ENCODE measurements around the gene THEM5.
A peak's percentile ranks its signal among the peaks of the same experiment; 100 is the strongest.

The THEM5 gene

DNA sequence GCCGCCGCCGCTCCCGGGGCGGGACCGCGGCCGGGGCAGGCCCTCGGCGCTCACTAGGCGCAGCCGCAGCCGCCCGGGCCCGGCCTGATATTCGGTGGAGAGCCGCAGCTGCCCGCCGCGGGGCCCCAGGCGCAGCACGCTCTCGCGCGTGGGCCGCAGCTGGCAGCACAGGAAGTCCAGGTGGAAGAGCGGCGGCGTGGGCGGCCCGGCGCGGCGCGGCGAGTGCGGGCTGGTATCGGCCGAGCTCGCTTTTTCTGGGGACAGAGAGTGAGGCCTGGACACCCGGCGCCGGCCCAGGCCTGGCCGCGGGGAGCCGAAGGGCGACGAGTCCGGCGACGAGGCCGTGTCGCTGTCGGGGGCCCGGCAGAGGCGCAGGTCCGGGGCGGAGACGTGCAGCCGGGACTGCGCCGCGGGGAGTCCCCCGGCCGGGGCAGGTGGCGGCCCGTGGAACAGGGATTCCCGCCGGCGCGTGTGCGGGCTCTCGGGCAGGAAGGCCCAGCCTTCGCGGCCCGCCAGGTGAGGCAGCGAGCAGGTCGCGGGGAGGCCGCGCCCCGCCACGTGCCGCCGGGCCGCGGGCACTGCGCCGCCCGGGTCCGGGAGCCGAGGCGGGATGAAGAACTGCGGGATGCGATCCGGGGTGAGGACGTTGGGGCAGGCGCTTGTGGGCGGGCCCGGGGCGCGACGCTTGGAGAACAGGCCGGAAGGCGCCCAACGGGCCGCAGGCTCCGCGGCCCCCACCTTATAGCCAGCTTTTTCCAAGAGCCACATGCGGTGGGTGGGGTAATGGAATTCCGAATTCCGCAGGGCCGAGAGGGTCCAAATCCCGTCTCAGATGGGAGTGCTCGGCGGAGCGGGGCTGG is 15.1 kb downstream of the THEM5 start:
- DNase-seq: no peak

DNA sequence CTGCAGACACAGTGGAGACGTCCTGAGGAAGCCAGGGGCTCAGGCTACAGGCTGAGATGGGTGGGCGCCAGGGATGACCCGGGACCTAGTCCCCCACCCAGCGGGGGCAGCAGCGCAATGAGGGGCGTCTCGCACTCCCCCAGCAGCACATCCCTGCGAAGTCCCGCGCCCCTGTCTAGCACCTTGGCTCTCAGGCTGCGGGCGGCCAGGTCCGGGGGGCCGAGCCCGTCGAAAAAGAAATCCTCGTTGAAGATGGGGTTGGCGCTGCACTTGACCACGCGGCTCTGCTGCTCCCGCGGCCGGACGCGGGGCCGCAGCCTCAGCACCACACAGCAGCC is 15.7 kb downstream of the THEM5 start:
- DNase-seq: no peak

DNA sequence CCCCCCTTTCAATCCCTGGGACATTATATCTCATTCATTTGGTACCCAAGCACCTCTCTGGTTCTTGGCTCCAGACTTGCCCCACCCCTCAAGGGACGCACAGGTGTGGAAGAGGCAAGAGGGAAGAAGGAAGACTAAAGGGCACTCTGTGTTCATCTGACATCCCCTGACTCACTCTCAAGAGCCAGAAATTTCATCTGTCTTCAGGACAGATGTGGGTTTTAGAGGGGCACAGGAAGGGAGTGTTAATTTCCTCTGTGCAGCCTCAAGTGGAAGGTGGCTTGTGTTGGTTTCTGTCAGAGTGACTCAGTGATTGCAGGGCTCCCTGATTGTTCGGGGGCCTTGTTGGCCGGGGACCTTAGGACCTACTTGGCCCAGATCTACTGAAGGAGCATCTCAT is 16.3 kb downstream of the THEM5 start:
- DNase-seq: no peak

DNA sequence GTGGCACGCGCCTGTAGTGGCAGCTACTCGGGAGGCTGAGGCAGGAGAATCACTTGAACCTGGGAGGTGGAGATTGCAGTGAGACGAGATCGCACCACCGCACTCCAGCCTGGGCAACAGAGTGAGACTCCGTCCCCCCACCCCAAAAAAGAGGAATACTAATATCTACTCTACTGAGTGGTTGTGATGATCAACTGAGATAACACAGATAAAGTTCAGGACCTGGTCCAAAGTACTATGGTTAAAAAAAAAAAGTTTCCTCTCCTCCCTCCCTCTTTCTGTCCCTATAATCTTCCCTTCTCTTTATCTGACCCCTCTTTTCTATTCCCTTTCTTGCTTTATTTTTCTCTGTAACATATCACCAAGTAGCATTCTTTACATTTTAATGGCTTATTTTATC is 17.9 kb downstream of the THEM5 start:
- DNase-seq: no peak

DNA sequence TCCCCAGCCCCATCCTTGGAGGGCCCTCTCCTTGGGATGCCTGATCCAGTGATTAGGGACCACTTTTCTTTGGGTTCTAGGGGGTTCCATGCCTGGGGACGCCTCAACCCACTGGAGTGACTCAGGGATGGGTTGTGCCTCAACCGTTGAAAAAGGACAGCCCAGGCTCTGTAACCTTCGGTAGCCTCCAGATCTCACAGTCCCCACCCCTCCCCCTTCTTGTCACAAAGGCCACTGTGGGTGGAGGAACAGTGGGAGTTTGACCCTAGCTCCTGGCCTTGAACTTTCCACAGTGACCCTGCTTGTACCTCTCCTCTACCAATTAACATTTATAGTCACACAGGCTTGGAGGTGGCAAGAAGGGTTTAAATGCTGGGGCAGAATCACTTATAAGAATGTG is 19.3 kb downstream of the THEM5 start:
- DNase-seq: no peak

DNA sequence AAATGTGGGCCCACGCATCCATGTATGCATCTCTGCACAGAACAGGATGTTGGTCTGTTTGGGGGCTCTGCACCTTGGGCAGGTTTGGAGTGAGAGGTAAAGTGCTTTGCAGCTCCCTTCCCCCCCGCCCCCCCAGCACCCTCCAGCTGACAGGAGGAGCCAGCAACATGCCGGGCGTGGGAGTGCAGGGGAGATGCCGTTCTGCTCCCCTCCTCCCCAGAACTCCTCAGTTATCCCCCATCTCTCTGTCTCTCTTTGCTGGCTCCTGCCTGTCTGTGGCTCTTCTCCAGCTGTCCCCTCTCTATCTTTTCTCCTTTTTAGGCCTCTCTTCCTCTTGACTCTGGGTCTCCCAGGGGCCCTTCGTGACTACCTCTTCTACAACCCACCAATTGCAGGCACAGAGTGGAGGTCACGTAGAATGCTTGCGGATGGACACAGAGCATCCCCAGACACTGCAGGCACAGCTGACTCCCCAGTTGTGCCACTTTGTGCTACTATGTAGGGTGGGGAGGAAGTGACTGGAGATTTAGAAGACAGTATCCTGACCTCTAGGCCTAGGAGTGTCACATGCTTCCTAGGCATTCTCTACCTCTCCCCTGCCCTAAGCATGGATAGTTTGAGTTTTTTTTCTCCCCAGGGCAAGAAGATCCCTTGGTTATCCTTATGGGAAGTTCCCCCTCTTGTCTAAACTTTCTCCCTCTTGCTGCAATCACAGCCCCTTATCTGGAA is 20.2 kb downstream of the THEM5 start:
- DNase-seq: no peak

DNA sequence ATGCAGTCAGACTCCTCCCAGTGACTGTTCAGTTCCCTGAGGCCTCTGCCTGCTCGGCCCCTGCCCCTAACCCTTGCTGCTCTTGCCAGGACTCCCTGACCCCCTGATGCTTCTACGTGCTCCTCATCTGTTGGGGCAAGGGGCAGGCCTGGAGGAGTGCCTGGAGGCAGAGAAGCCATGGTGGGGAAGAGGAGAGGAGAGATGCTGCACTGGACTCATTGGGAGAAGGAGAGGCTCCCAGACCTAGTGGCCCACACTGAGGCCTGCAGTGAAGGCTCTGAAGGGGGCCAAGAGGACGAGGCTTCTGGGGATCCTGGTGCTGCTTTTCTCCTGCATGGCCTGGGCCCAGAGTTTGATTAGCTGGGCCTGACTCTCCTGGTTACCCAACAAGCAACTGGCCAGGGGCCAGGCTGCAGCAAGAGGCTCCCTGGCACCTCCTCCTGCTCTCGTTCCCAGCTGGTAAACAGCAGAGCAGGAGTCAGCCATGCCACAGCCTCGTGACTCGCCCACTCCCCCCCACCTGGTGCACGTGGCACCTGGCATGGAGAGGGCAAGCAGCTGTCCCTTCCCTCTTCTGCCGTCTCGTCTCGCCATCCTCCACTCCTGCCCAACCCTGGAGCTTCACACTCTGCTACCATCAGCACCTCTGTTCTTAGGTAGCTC is 21.1 kb downstream of the THEM5 start:
- peak; percentile 59 to 76 for DNase-seq

DNA sequence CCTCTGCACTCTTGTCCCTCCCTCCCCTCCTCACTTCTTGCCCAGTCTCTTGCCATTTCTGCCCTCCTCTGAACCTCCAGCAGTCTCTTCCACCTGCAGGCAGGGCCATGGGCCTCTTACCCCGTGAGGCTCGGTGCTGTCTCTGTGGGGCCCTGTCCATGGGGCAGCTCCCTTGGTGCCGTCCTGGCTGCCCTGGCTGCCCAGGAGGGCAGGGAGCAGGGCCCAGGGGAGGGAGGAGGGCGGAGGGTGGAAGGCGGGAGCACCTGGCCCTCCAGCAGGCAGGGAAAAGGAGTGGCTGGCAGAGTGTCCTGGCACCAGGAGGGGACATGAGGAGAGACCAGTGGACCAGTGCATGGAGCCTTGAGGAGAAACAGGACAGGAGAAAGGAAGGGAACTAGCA is 21.9 kb downstream of the THEM5 start, which contains the start of gene RORC:
TSS of gene RORC (minus strand) at position 198 of the 400 bp plus-strand sequence. CDS start at position 160, 38 bp downstream.
- no peak for DNase-seq

DNA sequence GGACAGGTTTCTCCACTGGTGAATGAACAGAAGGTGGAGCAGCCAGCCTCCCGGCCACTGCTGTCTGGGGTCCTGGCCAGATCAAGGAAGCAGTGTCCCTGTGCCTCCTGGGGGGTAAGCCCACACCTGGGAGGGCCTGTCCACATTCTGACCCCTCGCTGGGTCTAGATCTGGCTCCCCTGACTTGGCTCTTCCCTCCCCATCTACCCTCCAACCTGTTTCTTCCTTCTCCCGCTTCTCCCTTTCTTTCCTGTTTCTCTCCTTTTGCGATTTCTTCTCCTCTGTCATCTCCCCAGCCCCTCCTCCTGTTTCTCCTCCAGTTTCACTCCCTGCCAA is 22.3 kb downstream of the THEM5 start:
- DNase-seq: no peak

DNA sequence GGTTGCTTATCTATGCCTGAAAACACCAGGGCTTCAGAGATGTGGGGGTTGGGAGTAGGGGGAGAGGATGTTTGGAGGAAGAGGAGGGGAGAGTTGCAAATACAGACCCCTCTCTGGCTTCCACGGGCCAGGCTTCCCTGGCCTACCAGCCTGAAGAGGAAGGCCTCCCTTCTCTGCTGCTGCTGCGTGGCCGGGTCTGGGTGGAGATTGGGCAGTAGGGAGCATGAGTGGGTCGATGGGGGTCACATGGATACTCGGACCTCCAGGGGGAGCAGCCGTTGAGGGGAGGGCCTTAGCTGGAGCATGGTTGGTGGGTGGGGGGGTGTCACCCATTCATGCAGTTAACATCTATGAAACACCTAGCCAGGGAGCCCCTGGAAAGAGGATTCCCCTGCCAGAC is 23.5 kb downstream of the THEM5 start:
- DNase-seq: no peak

DNA sequence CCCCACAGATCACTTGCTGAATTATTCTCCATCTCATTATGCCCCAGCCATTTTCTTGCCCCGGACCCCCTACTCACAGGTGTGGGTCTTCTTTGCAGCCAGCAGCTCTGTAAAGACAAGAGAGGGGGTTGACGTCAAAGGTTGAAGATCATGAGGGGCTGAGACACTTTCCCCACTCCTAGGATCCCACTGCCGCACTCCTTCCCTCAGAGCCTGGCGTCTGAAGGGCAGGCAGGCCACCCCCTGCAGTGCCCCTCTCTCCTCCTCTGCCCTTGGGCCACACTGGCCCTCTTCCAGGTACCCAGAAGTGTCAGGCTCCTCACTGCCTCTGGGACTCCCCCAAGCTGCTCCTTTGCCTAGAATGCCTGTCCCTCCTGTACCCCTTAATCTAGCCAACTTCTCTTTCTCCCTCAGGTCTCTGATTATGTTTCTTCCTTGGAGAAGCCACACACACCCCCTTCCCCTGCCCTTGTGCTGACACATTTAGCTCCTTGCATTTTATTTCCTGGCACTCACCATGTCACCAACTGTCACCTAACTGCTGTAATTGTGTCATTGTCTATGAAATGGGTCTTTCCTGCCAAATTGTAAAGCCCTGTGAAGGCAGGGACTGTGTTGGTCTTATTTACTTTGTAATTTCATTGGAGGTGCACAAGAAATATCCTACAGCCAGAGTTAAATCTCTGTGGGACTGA is 24.0 kb downstream of the THEM5 start:
- DNase-seq: peak in 1 of 2 experiments; percentile 19

DNA sequence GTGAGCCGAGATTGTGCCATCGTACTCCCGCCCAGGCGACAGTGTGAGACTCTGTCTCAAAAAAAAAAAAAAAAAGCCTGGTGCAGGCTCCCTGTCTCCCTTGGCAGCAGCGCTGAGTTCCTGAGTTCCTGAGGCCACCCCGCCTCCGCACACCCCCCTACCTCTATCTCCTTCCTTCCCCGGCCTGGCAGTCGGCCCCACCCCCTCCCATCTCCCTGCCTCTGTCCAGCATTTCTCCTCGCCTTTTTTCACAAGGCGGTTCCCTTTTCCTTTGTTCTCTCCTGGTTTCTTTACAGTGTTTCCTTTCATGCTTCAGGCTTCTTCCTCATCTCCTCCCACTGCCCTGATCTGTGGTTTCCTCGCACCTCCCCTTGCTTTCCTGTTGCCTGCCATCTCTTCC is 24.6 kb downstream of the THEM5 start:
- no peak for DNase-seq

DNA sequence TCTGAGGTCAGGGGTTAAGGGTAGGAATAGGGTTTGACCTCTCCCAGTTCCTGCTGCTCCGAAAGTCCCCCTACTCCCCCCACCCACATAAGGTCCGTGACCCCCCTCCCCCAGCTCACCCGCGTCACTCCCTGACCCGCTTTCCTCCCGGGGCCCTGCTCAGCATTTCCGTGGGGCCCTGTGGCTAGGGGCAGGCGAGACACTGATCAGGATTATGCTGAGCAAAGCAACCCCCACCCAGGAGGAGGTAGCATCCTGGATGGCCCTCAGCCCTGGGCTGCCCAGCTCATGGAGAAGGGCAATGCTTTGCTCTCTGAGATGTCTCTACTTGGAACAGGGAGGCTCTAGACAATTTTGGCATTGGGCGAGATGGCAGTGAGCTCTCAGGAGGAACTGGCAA is 25.7 kb downstream of the THEM5 start:
- DNase-seq: no peak

DNA sequence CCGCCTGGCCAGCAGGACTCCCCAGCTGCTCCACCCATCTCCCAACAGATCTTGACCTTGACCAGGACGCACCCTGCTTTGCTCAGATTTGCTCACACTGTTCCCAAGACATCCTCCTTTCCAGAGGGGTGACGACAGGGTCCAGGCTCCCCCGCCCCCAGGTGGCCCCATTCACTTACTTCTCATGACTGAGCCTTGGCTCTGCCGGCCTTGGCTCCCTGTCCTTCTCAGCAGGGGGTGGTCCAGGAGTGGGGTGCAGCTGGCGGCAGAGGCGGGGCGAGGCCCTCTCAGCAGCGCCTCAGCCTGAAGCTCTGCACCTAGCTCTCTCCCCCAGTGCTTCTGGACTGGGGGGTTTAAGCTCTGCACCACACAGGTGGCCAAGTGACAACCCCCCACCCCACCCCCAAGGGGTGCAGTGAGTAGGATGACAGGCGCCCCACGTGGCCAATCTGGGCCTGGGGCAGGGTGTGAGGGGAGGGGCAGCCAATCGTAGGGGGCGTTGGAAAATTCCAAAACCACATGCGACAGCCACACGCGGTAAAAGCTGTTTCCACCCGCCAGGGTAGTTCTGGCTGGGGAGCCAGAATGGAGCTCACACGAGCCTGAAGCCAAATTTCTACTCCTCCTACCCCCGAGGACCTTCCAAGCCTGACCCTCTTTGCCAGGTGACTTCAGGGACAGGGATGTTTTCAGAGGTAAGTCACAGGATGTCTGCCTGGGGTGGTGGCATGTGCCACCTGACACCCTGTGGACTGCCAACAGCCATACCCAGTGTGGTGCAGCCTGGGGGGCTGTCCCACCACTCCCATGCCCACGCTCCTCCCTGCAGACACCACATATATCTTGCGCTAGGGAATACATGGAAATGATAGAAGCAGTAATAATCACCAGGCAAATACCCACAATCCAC is 27.5 kb downstream of the THEM5 start:
- DNase-seq: no peak

DNA sequence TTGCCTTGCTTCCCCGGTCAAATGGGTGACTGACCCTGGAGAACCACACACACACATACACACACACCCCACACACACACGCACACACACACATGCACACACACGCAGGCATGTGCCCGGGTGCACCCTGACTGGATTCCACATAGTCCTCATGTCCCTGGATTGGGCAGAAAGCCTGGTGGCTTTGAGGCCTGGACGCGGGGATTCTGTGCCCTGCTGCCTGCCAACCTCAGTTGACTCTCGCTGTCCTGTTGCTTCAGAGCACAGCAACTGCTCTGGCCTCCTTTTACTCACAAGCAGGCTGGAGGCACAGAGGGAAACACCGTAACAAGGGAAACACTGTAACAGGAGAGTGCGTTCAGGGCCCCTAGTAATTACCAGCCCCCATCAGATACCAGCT is 28.3 kb downstream of the THEM5 start:
- DNase-seq: no peak

DNA sequence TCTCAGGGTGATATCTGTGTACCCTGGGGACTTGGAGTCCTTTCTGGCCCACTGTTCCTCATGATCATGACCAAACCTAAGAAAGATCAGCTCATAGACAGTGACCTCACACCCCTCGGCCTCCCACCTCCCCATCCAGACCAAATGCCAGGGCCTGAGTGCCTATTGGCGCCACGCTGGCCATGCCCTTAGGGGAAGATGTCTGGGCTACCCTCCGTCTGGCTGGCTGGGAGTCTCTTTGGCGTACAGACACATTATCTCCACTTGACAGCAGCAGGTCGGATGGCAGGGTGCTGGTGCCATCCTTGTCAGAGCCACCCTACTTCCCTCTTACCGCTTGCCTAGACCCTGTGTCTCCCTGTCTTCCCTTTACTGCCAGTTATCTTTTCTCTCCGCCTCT is 30.3 kb downstream of the THEM5 start:
- no peak for DNase-seq

DNA sequence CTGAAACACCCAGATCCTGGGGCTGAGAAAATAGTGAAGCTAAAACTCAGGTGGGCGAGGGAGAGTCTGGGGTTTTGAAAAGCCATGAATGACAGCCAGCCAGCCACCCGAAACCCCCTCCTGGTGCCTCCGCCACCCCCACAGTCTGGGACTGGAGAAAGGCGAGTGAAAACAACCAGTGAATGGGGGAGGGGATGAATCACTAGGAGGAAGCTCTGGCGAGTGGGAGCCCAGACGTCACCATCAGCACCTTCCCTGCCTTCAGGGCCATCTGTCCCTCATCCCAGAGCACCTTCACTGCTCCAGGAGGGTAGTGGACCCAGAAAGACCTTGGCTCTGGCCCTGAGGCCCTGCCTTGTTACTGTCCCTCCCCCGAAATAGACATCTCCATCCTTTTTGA is 31.1 kb downstream of the THEM5 start:
- DNase-seq: no peak

DNA sequence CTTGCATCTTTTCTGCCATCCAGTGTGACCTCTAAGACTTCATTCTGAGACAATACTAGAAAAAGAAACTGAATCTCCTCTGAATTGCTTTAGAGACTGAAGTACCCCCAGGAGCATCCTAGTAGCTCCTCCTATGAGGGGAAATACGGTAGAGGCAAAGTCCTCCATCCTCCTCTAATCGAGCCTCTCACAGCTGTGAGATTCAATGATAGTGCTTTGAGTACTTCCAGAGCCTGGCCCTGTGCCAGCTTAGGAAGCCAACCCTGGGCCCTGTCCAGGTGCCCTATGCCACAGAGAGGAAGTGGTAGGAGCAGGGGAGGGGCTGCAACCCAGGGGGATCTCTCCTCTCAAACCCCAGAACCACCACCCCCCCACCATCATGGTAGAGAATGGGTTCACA is 32.6 kb downstream of the THEM5 start:
- DNase-seq: no peak

DNA sequence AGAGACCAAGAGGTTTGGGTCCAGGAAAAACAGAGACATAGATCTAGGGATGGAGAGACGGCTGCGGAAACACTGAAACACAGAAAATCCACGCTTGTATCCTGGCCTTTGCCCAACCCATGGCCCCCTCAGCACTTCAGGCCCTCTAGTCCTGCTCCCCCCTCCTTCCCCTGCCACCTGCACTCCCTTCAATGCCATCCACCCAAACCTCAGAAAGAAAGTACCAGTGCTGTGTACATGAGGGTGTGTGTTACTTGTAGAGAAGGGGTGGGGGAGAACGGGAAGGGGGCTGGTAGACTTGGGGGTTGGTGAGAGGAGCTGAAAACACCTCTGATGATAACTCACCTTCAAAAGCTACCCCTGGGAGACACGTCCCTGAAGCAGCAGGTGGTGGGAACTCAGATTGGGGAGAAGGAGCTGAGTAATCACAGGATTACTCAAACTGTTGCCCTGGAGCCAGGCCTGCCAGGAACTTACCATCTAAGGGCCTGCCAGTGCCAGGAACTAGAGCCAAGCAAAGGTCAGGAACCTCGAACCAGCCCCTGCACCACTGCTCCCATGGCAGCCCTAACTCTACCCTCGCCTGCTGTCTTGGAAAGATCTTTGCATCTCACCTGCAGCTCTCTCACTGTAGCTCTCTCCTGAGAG is 33.4 kb downstream of the THEM5 start:
- DNase-seq: no peak

DNA sequence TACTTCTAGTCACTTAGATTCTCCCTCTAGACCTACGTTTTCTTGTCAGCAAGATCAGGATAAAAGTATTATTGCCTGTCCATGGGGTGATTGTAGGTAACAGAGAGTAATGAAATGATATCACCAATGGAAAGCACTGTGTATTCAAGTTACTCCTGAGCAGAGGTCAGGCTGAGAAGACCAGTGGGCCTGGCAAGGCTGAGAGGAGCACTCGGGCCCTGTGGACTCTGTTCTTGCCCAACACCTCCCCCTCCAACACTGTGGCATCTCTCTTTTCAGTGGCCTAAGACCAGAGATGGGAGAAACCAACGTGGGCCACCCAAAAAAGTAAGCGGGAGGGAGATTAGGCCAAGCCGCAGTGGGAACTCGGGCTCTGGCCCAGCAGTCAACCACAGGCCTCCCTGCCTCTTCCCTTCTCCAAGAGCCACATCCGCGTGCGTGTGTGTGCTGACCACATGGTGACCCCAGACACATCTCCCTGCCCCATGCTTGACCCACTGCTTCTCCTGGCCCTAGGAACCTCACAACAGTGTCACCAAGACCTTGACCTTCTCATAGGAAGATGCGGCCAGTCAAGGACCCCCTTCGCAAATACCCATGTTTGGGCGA is 34.2 kb downstream of the THEM5 start:
- DNase-seq: no peak

DNA sequence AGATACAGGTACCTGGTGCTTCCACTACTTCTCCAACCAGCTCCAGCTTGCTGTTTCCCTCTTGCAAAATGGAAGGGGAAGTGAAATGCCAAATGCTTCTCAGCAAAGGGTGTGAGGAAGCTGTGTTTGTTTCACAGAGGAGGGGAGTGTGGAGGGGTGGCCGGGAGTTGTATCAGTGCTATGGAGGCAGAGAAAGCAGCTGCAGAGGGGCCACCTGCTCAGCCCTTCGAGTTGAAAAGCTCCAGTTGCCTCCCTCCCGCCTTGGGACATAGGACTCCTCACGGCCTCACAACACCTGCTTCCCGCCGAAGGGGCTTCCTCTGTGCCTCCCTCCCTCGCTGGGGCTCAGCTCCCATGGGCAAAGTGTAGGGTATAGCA is 36.2 kb downstream of the THEM5 start:
- DNase-seq: no peak
